RWPE2 (cell line): Measurements from ENCODE around the gene RETREG1.

Experiments used
- ATAC-seq: fragments of 200-7000 bp; cut with Tn5 transposase; 3 replicates; pipeline ENCODE4 v1.9.1; 2021; ENCODE audit warnings: low read depth
- DNase-seq: peaks from one replicate; pipeline ENCODE4 v3.0.0-alpha.2; 2020; ENCODE audit warnings: low spot score
- H3K27ac ChIP-seq: fragments of 450-650 bp; 2 replicates; pipeline ENCODE4 v1.5.1; 2017; ENCODE audit warnings: mild to moderate bottlenecking; ENCODE audit not compliant: poor library complexity, severe bottlenecking
- H3K27me3 ChIP-seq: fragments of 250-450 bp; sonication (Bioruptor Pico); 2 replicates; pipeline ENCODE4 v1.5.1; 2021; ENCODE audit warnings: mild to moderate bottlenecking, moderate library complexity; ENCODE audit not compliant: insufficient read depth, poor library complexity, severe bottlenecking
- H3K36me3 ChIP-seq: fragments of 250-450 bp; sonication (Bioruptor Pico); 2 replicates; pipeline ENCODE4 v1.5.1; 2020; ENCODE audit warnings: low read depth, mild to moderate bottlenecking, moderate library complexity
- H3K4me1 ChIP-seq: fragments of 250-450 bp; sonication (Bioruptor Pico); 2 replicates; pipeline ENCODE4 v1.5.1; 2021; ENCODE audit warnings: mild to moderate bottlenecking, moderate library complexity; ENCODE audit not compliant: insufficient read depth, poor library complexity, severe bottlenecking
- H3K4me3 ChIP-seq: fragments of 250-450 bp; sonication (Bioruptor Pico); 2 replicates; pipeline ENCODE4 v1.5.1; 2021; ENCODE audit warnings: mild to moderate bottlenecking, moderate library complexity; ENCODE audit not compliant: severe bottlenecking
- H3K9me3 ChIP-seq: fragments of 250-450 bp; sonication (Bioruptor Pico); 2 replicates; pipeline ENCODE4 v1.5.1; 2021; ENCODE audit warnings: mild to moderate bottlenecking, moderate library complexity; ENCODE audit not compliant: severe bottlenecking
- TF ChIP-seq, protein P1 (sequence below): fragments of 450-650 bp; IDR thresholded peaks from one replicate; pipeline ENCODE4 v1.5.1; 2017; ENCODE audit warnings: mild to moderate bottlenecking, moderate library complexity; ENCODE audit not compliant: poor library complexity, severe bottlenecking

Gene RETREG1

DNA sequence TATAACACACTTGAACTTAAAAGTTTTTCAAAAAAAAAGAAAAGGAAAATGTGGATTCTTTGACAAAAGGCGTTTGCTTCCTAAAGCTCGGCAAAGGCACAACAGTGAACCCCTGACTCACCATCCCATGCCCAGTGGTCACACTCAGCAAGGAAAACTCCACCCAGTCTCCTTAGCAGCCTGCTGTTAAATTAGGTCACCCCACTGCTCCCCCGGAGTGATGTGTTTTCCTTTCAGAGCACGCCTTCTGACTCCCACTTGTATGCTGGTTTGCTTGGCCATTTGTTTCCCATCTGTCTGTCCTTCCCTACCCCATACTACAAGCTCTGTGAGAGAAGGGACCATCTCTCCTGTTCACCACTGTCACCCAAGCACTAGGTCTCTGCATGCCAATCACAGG lies 23.8 kb downstream of the RETREG1 start:
- Histone ChIP-seq H3K4me3 (no peak overlapping the region), H3K27me3 (no peaks in the 10 kb centered on the region), H3K27ac (no peak overlapping the region), H3K4me1 (no peaks in the 10 kb centered on the region), H3K36me3 (no peaks in the 10 kb centered on the region), H3K9me3 (no peaks in the 10 kb centered on the region)
- TF ChIP-seq, protein P1, sequence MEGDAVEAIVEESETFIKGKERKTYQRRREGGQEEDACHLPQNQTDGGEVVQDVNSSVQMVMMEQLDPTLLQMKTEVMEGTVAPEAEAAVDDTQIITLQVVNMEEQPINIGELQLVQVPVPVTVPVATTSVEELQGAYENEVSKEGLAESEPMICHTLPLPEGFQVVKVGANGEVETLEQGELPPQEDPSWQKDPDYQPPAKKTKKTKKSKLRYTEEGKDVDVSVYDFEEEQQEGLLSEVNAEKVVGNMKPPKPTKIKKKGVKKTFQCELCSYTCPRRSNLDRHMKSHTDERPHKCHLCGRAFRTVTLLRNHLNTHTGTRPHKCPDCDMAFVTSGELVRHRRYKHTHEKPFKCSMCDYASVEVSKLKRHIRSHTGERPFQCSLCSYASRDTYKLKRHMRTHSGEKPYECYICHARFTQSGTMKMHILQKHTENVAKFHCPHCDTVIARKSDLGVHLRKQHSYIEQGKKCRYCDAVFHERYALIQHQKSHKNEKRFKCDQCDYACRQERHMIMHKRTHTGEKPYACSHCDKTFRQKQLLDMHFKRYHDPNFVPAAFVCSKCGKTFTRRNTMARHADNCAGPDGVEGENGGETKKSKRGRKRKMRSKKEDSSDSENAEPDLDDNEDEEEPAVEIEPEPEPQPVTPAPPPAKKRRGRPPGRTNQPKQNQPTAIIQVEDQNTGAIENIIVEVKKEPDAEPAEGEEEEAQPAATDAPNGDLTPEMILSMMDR: no peak
- no peak; the same call in 2 of the 3 replicates for ATAC-seq
- DNase-seq: no peak

DNA sequence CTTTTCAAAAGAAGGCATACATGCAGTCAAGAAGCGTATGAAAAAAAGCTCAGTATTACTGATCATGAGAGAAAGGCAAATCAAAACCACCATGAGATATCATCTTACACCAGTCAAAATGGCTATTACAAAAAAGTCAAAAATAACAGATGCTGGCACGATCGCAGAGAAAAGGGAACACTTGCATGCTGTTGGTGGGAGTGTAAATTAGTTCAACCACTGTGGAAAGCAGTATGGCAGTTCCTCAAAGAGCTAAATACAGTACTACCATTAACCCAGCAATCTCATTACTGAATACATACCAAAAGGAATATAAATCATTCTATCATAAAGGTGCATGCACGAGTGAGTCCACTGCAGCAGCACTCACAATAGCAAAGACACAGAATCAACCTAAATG lies 24.5 kb downstream of the RETREG1 start:
- no peak overlapping the region for H3K4me3 ChIP-seq
- H3K36me3 ChIP-seq: no peaks in the 10 kb centered on the region
- H3K9me3 ChIP-seq: no peaks in the 10 kb centered on the region
- TF ChIP-seq, protein P1: no peak
- H3K4me1 ChIP-seq: no peaks in the 10 kb centered on the region
- no peaks in the 10 kb centered on the region for H3K27me3 ChIP-seq
- no peak for DNase-seq
- ATAC-seq: no peak
- no peak overlapping the region for H3K27ac ChIP-seq

DNA sequence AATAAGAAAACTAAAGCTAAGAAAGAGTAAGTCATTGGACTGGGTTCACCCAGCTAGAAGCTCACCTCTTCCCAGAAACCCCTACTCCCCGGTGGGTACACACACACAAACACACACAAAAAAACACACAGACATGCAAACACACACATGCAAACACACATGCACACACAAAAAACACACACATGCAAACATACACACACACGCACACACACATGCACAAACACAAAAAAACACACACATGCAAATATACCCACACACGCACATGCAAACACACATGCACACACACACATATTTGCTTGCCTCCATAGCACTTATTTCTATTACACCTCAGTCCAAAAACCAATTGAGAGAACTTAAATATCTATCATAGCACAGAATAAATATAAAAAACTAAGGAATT lies 26.1 kb downstream of the RETREG1 start:
- Histone ChIP-seq H3K27me3 (no peaks in the 10 kb centered on the region), H3K27ac (no peak overlapping the region), H3K36me3 (no peaks in the 10 kb centered on the region), H3K4me3 (no peak overlapping the region), H3K4me1 (no peaks in the 10 kb centered on the region), H3K9me3 (no peaks in the 10 kb centered on the region)
- ATAC-seq: no peak
- TF ChIP-seq, protein P1: no peak
- DNase-seq: no peak

DNA sequence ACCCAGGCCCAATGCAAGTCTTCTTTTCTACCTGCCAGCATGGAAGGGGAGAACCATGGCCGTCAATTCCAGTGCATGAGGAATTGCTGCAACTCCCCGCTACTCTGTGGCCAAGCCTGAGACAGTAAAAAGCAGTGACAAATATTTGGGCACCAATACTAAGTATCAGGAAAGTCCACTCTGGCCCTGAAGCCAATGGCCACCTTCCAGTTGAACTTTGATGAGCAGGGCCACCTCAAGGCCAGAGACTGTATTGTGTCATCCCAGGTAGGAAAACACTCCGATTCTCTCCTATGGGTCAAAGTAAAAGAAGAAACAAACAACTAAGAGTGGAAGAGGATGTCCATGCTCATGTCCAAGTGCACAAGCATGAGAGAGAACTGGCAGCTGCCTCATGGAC lies 27.1 kb downstream of the RETREG1 start:
- no peak overlapping the region for H3K27ac ChIP-seq

More for the DNA sequence above, 27.1 kb downstream of the RETREG1 start:
- no peaks in the 10 kb centered on the region for H3K27me3 ChIP-seq
- no peak for ATAC-seq
- H3K4me1 ChIP-seq: no peaks in the 10 kb centered on the region
- no peaks in the 10 kb centered on the region for H3K9me3 ChIP-seq
- DNase-seq: no peak
- TF ChIP-seq, protein P1: no peak
- H3K36me3 ChIP-seq: no peaks in the 10 kb centered on the region
- H3K4me3 ChIP-seq: no peak overlapping the region
